Nephron (organoid): ENCODE results near the gene DNA2.

Experiments
- H3K27ac Mint-ChIP-seq, 3 experiments: 2 replicates each; pipeline ENCODE4 v1.8.0; 2020; ENCODE audit warnings: mixed read lengths in 3 of 3, mild to moderate bottlenecking in 2 of 3, moderate library complexity in 1 of 3
- H3K27me3 Mint-ChIP-seq: 2 replicates; pipeline ENCODE4 v1.8.0; 2021; ENCODE audit warnings: low read depth, mild to moderate bottlenecking, moderate library complexity, mixed read lengths
- H3K36me3 Mint-ChIP-seq: 2 replicates; pipeline ENCODE4 v1.8.0; 2020; ENCODE audit warnings: low read depth, mixed read lengths
- H3K4me1 Mint-ChIP-seq: 2 replicates; pipeline ENCODE4 v1.8.0; 2020; ENCODE audit warnings: mixed read lengths
- H3K4me3 Mint-ChIP-seq, 3 experiments: 2 replicates each; pipeline ENCODE4 v1.8.0; 2020; ENCODE audit warnings: mild to moderate bottlenecking in 3 of 3, mixed read lengths in 3 of 3, moderate library complexity in 2 of 3
- H3K9me3 Mint-ChIP-seq: 2 replicates; pipeline ENCODE4 v1.8.0; 2020; ENCODE audit warnings: mixed read lengths
- CTCF ChIP-seq, 3 experiments: fragments of 200-600 bp; sonication (generic); IDR thresholded peaks; one replicate each; pipeline ENCODE4 v1.5.0; 2021; ENCODE audit warnings: antibody characterized with exemption in 3 of 3; ENCODE audit not compliant: unreplicated experiment in 3 of 3

The DNA2 gene

GRCh38 chr10:68364101-68364886, 107.5 kb downstream of the DNA2 start:
- no peak for TF ChIP-seq CTCF (IDR thresholded peaks at IDR 0.05; ENCODE audit: unreplicated experiment in 3 of 3)
- no peaks in the 10 kb centered on the region for H3K4me1 Mint-ChIP-seq
- H3K36me3 Mint-ChIP-seq, result peaks cover 33% of the 10 kb centered on the region
- no peak overlapping the region for H3K4me3 Mint-ChIP-seq
- H3K9me3 Mint-ChIP-seq, result no peaks in the 10 kb centered on the region
- no peak overlapping the region for H3K27ac Mint-ChIP-seq
- H3K27me3 Mint-ChIP-seq, result peaks cover 3% of the 10 kb centered on the region
